Urinary bladder (tissue), 4 donors: ENCODE measurements around the gene PPP3CB. TPM values are rescaled to one million over a fixed set of nuclear protein-coding genes. Genes with fewer than 3 reads are reported as not detected.

Experiments
- DNase-seq: peaks from one replicate; pipeline ENCODE4 v3.0.0-alpha.2; 2015; ENCODE audit errors: extremely low spot score
- H3K27ac ChIP-seq: one replicate; pipeline ENCODE4 v1.5.1; 2013; ENCODE audit warnings: low read depth, mild to moderate bottlenecking, moderate library complexity
- H3K36me3 ChIP-seq: one replicate; pipeline ENCODE4 v1.6.1; 2013; ENCODE audit warnings: mild to moderate bottlenecking, moderate library complexity; ENCODE audit not compliant: insufficient read depth
- H3K4me1 ChIP-seq: one replicate; pipeline ENCODE4 v1.6.1; 2013; ENCODE audit warnings: mild to moderate bottlenecking, moderate library complexity; ENCODE audit not compliant: insufficient read depth
- H3K4me3 ChIP-seq: one replicate; pipeline ENCODE4 v1.5.1; 2013; ENCODE audit warnings: low read depth, low read length
- WGBS: extraction: QIAGEN DNeasy Blood & Tissue Kit; methylation state at CpG from one replicate; pipeline ENCODE4 v1.1.7; 2013; 5-methylcytosine and 5-hydroxymethylcytosine counted together
- polyA plus RNA-seq: library from polyadenylated mRNA; stranded (reverse); fragments of 200-250 nt; gene quantifications from one replicate; pipeline ENCODE4 v1.2.3, GENCODE V29; 2013
- total RNA-seq: library from RNA; depleted of rRNA; stranded (reverse); fragments of >200 nt; gene quantifications from one replicate; pipeline ENCODE4 v1.2.3, GENCODE V29; 2014
- donor health status: healthy with polysubstance abuse.
- donor health status: healthy.

Gene PPP3CB
- total RNA-seq (93.4 TPM), polyA plus RNA-seq (58.0 TPM)

- WGBS, result 6% methylated on average over 28 of the region's 28 CpGs
- H3K4me1 ChIP-seq, result peaks cover 2% of the 10 kb centered on the region
Observed at GRCh38 chr10:73495884-73496674, at the start of gene PPP3CB. PPP3CB (minus strand) TSS chr10:73496024; CDS start chr10:73495889, 135 bp downstream.

GRCh38 chr10:73545357-73545756 lies 49.5 kb upstream of the PPP3CB start:
- WGBS, result 74% methylated on average over 2 of the region's 2 CpGs
- no peak overlapping the region for H3K4me3 ChIP-seq
- no peak overlapping the region for H3K27ac ChIP-seq
- DNase-seq, result no peak
- H3K36me3 ChIP-seq, result peaks cover 4% of the 10 kb centered on the region
- no peaks in the 10 kb centered on the region for H3K4me1 ChIP-seq

More at GRCh38 chr10:73495884-73496674, at the start of gene PPP3CB:
- peak; percentile 94 for DNase-seq
- Histone ChIP-seq H3K4me3 (peak within 1 kb of the TSS; percentile 78), H3K36me3 (no peaks in the 10 kb centered on the region), H3K27ac (peak within 1 kb of the TSS; percentile 95)

GRCh38 chr10:73537709-73538108 lies 41.9 kb upstream of the PPP3CB start:
- no peak overlapping the region for H3K27ac ChIP-seq
- H3K4me1 ChIP-seq, result no peaks in the 10 kb centered on the region
- H3K36me3 ChIP-seq, result peaks cover 2% of the 10 kb centered on the region
- 95% methylated on average over 7 of the region's 7 CpGs for whole genome bisulfite sequencing
- no peak for DNase-seq
- no peak overlapping the region for H3K4me3 ChIP-seq

GRCh38 chr10:73537288-73537687 lies 41.5 kb upstream of the PPP3CB start:
- Histone ChIP-seq H3K4me3 (no peak overlapping the region), H3K4me1 (no peaks in the 10 kb centered on the region), H3K27ac (no peak overlapping the region), H3K36me3 (peaks cover 2% of the 10 kb centered on the region)
- no peak for DNase-seq
- 84% methylated on average over 2 of the region's 2 CpGs for WGBS

- Histone ChIP-seq H3K36me3 (no peaks in the 10 kb centered on the region), H3K4me1 (no peaks in the 10 kb centered on the region), H3K27ac (no peak overlapping the region), H3K4me3 (no peak overlapping the region)
- no peak for DNase-seq
- 92% methylated on average over 1 of the region's 1 CpG for WGBS
Observed at GRCh38 chr10:73534857-73535256, 39.0 kb upstream of the PPP3CB start.

GRCh38 chr10:73529089-73529832 lies 33.4 kb upstream of the PPP3CB start:
- no peak overlapping the region for H3K27ac ChIP-seq
- no peaks in the 10 kb centered on the region for H3K36me3 ChIP-seq
- WGBS, result 98% methylated on average over 5 of the region's 5 CpGs
- no peak overlapping the region for H3K4me3 ChIP-seq
- H3K4me1 ChIP-seq, result no peaks in the 10 kb centered on the region
- peak; percentile 32 for DNase-seq

- WGBS, result 92% methylated on average over 1 of the region's 1 CpG
- DNase-seq, result no peak
- peaks cover 5% of the 10 kb centered on the region for H3K36me3 ChIP-seq
Observed at GRCh38 chr10:73522263-73522662, 26.4 kb upstream of the PPP3CB start.

GRCh38 chr10:73519336-73519735 lies 23.5 kb upstream of the PPP3CB start:
- Histone ChIP-seq H3K4me3 (no peak overlapping the region), H3K27ac (no peak overlapping the region), H3K36me3 (peaks cover 5% of the 10 kb centered on the region), H3K4me1 (no peaks in the 10 kb centered on the region)
- 92% methylated on average over 3 of the region's 3 CpGs for WGBS
- no peak for DNase-seq

More at GRCh38 chr10:73522263-73522662, 26.4 kb upstream of the PPP3CB start:
- Histone ChIP-seq H3K4me1 (no peaks in the 10 kb centered on the region), H3K27ac (no peak overlapping the region), H3K4me3 (no peak overlapping the region)

GRCh38 chr10:73517166-73517888 lies 21.5 kb upstream of the PPP3CB start:
- no peak overlapping the region for H3K27ac ChIP-seq
- peaks cover 5% of the 10 kb centered on the region for H3K36me3 ChIP-seq
- no peak overlapping the region for H3K4me3 ChIP-seq
- DNase-seq, result no peak
- WGBS, result 94% methylated on average over 4 of the region's 4 CpGs
- no peaks in the 10 kb centered on the region for H3K4me1 ChIP-seq

- H3K36me3 ChIP-seq, result no peaks in the 10 kb centered on the region
- H3K27ac ChIP-seq, result no peak overlapping the region
- H3K4me1 ChIP-seq, result no peaks in the 10 kb centered on the region
- WGBS, result 98% methylated on average over 4 of the region's 4 CpGs
- DNase-seq, result no peak
- H3K4me3 ChIP-seq, result no peak overlapping the region
Observed at GRCh38 chr10:73512207-73512743, 16.5 kb upstream of the PPP3CB start.

GRCh38 chr10:73509695-73510094 lies 13.9 kb upstream of the PPP3CB start:
- no peaks in the 10 kb centered on the region for H3K36me3 ChIP-seq
- H3K4me1 ChIP-seq, result no peaks in the 10 kb centered on the region
- no peak overlapping the region for H3K27ac ChIP-seq
- no peak overlapping the region for H3K4me3 ChIP-seq
- no peak for DNase-seq
- WGBS, result 95% methylated on average over 5 of the region's 5 CpGs

GRCh38 chr10:73506491-73506890 lies 10.7 kb upstream of the PPP3CB start:
- Histone ChIP-seq H3K4me1 (no peaks in the 10 kb centered on the region), H3K27ac (no peak overlapping the region), H3K36me3 (peaks cover 8% of the 10 kb centered on the region), H3K4me3 (no peak overlapping the region)
- no peak for DNase-seq
- 80% methylated on average over 1 of the region's 1 CpG for WGBS

- no peak overlapping the region for H3K27ac ChIP-seq
- no peaks in the 10 kb centered on the region for H3K4me1 ChIP-seq
- peaks cover 8% of the 10 kb centered on the region for H3K36me3 ChIP-seq
- no peak for DNase-seq
- H3K4me3 ChIP-seq, result no peak overlapping the region
Observed at GRCh38 chr10:73506074-73506473, 10.2 kb upstream of the PPP3CB start.
